IMR-90 (cell line): ENCODE results near the gene SRRM3. TPM values are rescaled to one million over a fixed set of nuclear protein-coding genes. Genes with fewer than 3 reads are reported as not detected.

Experiments
- ATAC-seq: fragments of 200-7000 bp; cut with Tn5 transposase; 2 replicates; pipeline ENCODE4 v1.9.1; 2020; ENCODE audit warnings: low read depth, mild to moderate bottlenecking, moderate library complexity
- BruUV-seq: library from RNA; stranded (reverse); fragments of 400-500 nt; replicated peaks from 2 replicates; lab custom pipeline; 2021; lab: Mats Ljungman, UMichigan
- CTCF ChIA-PET: fragments of 300-600 bp; formaldehyde crosslinking; extraction: SDS; loops from one replicate; lab custom pipeline; 2021; ENCODE audit warnings: antibody characterized with exemption; lab: Yijun Ruan, JAX
- POLR2A ChIA-PET: fragments of 300-600 bp; sonication (Branson Sonifier 250); formaldehyde crosslinking; loops from one replicate; lab custom pipeline; 2022; ENCODE audit warnings: antibody characterized with exemption; ENCODE audit not compliant: unreplicated experiment; lab: Charles Lee
- DNase-seq: peaks from one replicate; pipeline ENCODE4 v3.0.0; 2013
- H2AFZ ChIP-seq: replicated peaks from 2 replicates; pipeline ENCODE3; 2013; ENCODE audit warnings: low read length, mild to moderate bottlenecking; ENCODE audit not compliant: poor library complexity
- H2AK5ac ChIP-seq: 2 replicates; pipeline ENCODE4 v1.6.1; 2013; ENCODE audit warnings: low read depth, low read length, inconsistent platforms
- H2AK9ac ChIP-seq: replicated peaks from 2 replicates; pipeline ENCODE3; 2013; ENCODE audit warnings: mild to moderate bottlenecking, low read depth, low read length, moderate library complexity; ENCODE audit not compliant: poor library complexity
- H2BK120ac ChIP-seq: 2 replicates; pipeline ENCODE4 v1.6.1; 2013; ENCODE audit warnings: low read depth, low read length, inconsistent platforms
- H2BK15ac ChIP-seq: 3 replicates; pipeline ENCODE4 v1.6.1; 2013; ENCODE audit warnings: low read depth, low read length, inconsistent platforms
- H2BK20ac ChIP-seq: 2 replicates; pipeline ENCODE4 v1.6.1; 2013; ENCODE audit warnings: low read depth, mild to moderate bottlenecking, inconsistent platforms, low read length, moderate library complexity
- H2BK5ac ChIP-seq: 2 replicates; pipeline ENCODE4 v1.6.1; 2013; ENCODE audit warnings: mild to moderate bottlenecking, low read depth, low read length, inconsistent platforms; ENCODE audit not compliant: poor library complexity, severe bottlenecking
- H3K14ac ChIP-seq: replicated peaks from 2 replicates; pipeline ENCODE4 v1.6.1; 2013; ENCODE audit warnings: low read depth, low read length, inconsistent platforms
- H3K18ac ChIP-seq: 2 replicates; pipeline ENCODE4 v1.6.1; 2013; ENCODE audit warnings: low read depth, low read length, control low read depth
- H3K23ac ChIP-seq: 2 replicates; pipeline ENCODE4 v1.6.1; 2013; ENCODE audit warnings: low read depth, low read length, inconsistent platforms
- H3K27ac ChIP-seq: 2 replicates; pipeline ENCODE4 v1.5.1; 2013; ENCODE audit warnings: mild to moderate bottlenecking, control low read depth, low read length; ENCODE audit not compliant: insufficient read depth
- H3K27me3 ChIP-seq: 2 replicates; pipeline ENCODE4 v1.6.1; 2013; ENCODE audit warnings: low read length; ENCODE audit not compliant: control insufficient read depth, insufficient read depth
- H3K36me3 ChIP-seq: 2 replicates; pipeline ENCODE4 v1.6.1; 2013; ENCODE audit warnings: low read length, mixed read lengths; ENCODE audit not compliant: control insufficient read depth, insufficient read depth
- H3K4ac ChIP-seq: 2 replicates; pipeline ENCODE4 v1.6.1; 2013; ENCODE audit warnings: low read depth, low read length, inconsistent platforms
- H3K4me1 ChIP-seq: 2 replicates; pipeline ENCODE4 v1.6.1; 2013; ENCODE audit warnings: low read length, mixed read lengths; ENCODE audit not compliant: control insufficient read depth, insufficient read depth
- H3K4me2 ChIP-seq: 2 replicates; pipeline ENCODE4 v1.6.1; 2013; ENCODE audit warnings: low read depth, mild to moderate bottlenecking, control low read depth, low read length, moderate library complexity
- H3K4me3 ChIP-seq: 2 replicates; pipeline ENCODE4 v1.5.1; 2013; ENCODE audit warnings: low read depth, mild to moderate bottlenecking, control low read depth, low read length, moderate library complexity; ENCODE audit not compliant: insufficient read depth
- H3K56ac ChIP-seq: 2 replicates; pipeline ENCODE4 v1.6.1; 2013; ENCODE audit warnings: low read length, inconsistent platforms; ENCODE audit not compliant: insufficient read depth; ENCODE audit errors: extremely low read depth
- H3K79me1 ChIP-seq, 2 experiments: 2 replicates each; pipeline ENCODE4 v1.6.1; 2013; ENCODE audit warnings: low read length in 2 of 2, inconsistent platforms in 1 of 2, low read depth in 1 of 2
- H3K9ac ChIP-seq: 2 replicates; pipeline ENCODE4 v1.6.1; 2013; ENCODE audit warnings: low read depth, low read length, control low read depth
- H3K9me1 ChIP-seq: 2 replicates; pipeline ENCODE4 v1.6.1; 2013; ENCODE audit warnings: low read length, inconsistent platforms; ENCODE audit not compliant: insufficient read depth
- H3K9me3 ChIP-seq: 2 replicates; pipeline ENCODE4 v1.6.1; 2013; ENCODE audit warnings: low read length; ENCODE audit not compliant: control insufficient read depth, insufficient read depth
- H4K20me1 ChIP-seq: 2 replicates; pipeline ENCODE4 v1.6.1; 2013; ENCODE audit warnings: low read length, inconsistent platforms; ENCODE audit not compliant: insufficient read depth
- H4K5ac ChIP-seq: 2 replicates; pipeline ENCODE4 v1.6.1; 2013; ENCODE audit warnings: mild to moderate bottlenecking, low read depth, low read length, control low read depth
- H4K8ac ChIP-seq, 2 experiments: 2 replicates each; pipeline ENCODE4 v1.6.1; 2013; ENCODE audit warnings: low read depth in 2 of 2, low read length in 2 of 2, control low read depth in 1 of 2, inconsistent platforms in 1 of 2
- H4K91ac ChIP-seq: 2 replicates; pipeline ENCODE4 v1.6.1; 2013; ENCODE audit warnings: low read depth, low read length, inconsistent platforms; ENCODE audit not compliant: insufficient read depth
- USF2 ChIP-seq: fragments of 150-350 bp; IDR thresholded peaks from 2 replicates; pipeline ENCODE4 v1.6.1; 2017; ENCODE audit warnings: mild to moderate bottlenecking, antibody characterized with exemption, low read length, low read depth
- WGBS, 2 experiments: methylation state at CpG; one replicate each; pipeline versions ENCODE4 v1.1.5 to v1.1.7; 2013; ENCODE audit warnings: missing lambda C conversion rate in 2 of 2; ENCODE audit not compliant: insufficient read length in 1 of 2; ENCODE audit errors: extremely low coverage in 2 of 2; 5-methylcytosine and 5-hydroxymethylcytosine counted together
- dilution Hi-C: fragments of 300-500 bp; cut with HindIII; formaldehyde crosslinking; loops from one replicate; pipeline ENCODE4 v1.14.3; 2018; ENCODE audit warnings: low sequenced_read_pairs; ENCODE audit not compliant: unreplicated experiment
- in situ Hi-C: fragments of 300-500 bp; cut with MboI; formaldehyde crosslinking; loops from 3 replicates; pipeline ENCODE4 v1.14.3; 2019; ENCODE audit warnings: low sequenced_read_pairs, inconsistent platforms, mixed read lengths
- intact Hi-C: fragments of 100-400 bp; cut with micrococcal nuclease; formaldehyde crosslinking; loops from 2 replicates; pipeline ENCODE4 v1.10.0; 2022
- polyA plus RNA-seq, 3 experiments: library from polyadenylated mRNA; depleted of rRNA; stranded (reverse); fragments of >200 nt; gene quantifications; 2 replicates each; pipeline ENCODE4 v1.2.3, GENCODE V29; 2012; ENCODE audit warnings: low replicate concordance in 1 of 3
- total RNA-seq: library from RNA; depleted of rRNA; stranded (reverse); fragments of >200 nt; gene quantifications from 2 replicates; pipeline ENCODE4 v1.2.3, GENCODE V29; 2012

Gene SRRM3
- total and polyA plus RNA-seq, 2 of the 4 experiments (the other 2 are of a cell fraction), result 0.18 to 2.5 TPM

- Histone ChIP-seq H3K27me3 (no peaks in the 10 kb centered on the region), H2BK20ac (peak overlapping the region; percentile 70), H3K9ac (no peak overlapping the region), H4K8ac (peak overlapping the region; percentile 39 to 92; a peak in 3 of 4 replicates), H3K9me1 (peaks cover 23% of the 10 kb centered on the region), H3K23ac (peak overlapping the region; percentile 68; the same call in 1 of the 2 replicates), H4K5ac (peak overlapping the region; percentile 21), H4K91ac (peak overlapping the region; percentile 90), H3K36me3 (no peaks in the 10 kb centered on the region), H3K27ac (peak overlapping the region; percentile 97), H3K79me1 (peaks cover 0 to 26% of the 10 kb centered on the region in 2 experiments; a peak in 2 of 4 replicates), H3K4ac (peak overlapping the region; percentile 97), H4K20me1 (no peaks in the 10 kb centered on the region), H2BK5ac (peak overlapping the region; percentile 96), H2BK15ac (peak overlapping the region; percentile 99; the same call in 2 of the 3 replicates), H2AK5ac (peak overlapping the region; percentile 87), H3K4me2 (no peak overlapping the region), H2BK120ac (peak overlapping the region; percentile 92), H2AFZ (no peak overlapping the region), H3K9me3 (no peaks in the 10 kb centered on the region), H3K56ac (peak overlapping the region; percentile 30; the same call in 1 of the 2 replicates), H3K14ac (peak overlapping the region; percentile 54), H3K4me1 (peaks cover 32% of the 10 kb centered on the region), H3K18ac (peak overlapping the region; percentile 21; the same call in 1 of the 2 replicates), H2AK9ac (peak overlapping the region; percentile 0), H3K4me3 (no peak overlapping the region)
- dilution Hi-C loops (no loop called here), in situ Hi-C loops (no loop called here), intact Hi-C loops (no loop called here)
- BruUV-seq, result no TSS peak
- CTCF ChIA-PET, result no interaction called here
- DNase-seq (no peak), ATAC-seq (no peak)
- TF ChIP-seq USF2, result no peak
- POLR2A ChIA-PET, result no interaction called here
- WGBS, 2 experiments, result 100% methylated on average over 3 of the region's 8 CpGs; no CpG with 5 or more reads in 1 of the 2 experiments
Measured at GRCh38 chr7:76293407-76293901, 91.8 kb downstream of the SRRM3 start.
